HTR-8/SVneo (cell line): ENCODE data around the gene MXRA7.
"Not testable (repeated sequence)": the region's sequence is repeated elsewhere in the genome, so short reads cannot be mapped to it uniquely, and the experiment has no call there.

Experiments
- DNase-seq: peaks from one replicate; pipeline ENCODE4 v3.0.0; 2011; ENCODE audit warnings: low spot score, mixed read lengths; ENCODE audit not compliant: insufficient read length
- FAIRE-seq: peaks from 2 replicates; lab custom pipeline; 2011; peaks lifted over from hg19 to GRCh38; lab: Jason Lieb, UNC

MXRA7 gene

DNA sequence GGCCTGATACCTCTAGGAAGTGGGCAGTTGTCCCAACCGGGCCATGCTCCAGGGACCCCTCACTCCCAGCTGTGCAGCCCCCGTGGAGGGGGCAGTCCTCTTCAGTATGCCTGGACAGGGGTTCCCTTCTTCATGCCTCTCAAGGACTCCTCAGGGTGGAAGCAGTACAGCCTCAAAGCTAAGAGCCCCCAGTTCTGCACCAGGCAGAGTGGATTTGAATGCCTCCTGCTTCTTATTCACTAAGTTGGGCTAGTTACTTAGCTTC is 43.3 kb downstream of the MXRA7 start:
- FAIRE-seq (no peak), DNase-seq (no peak)

DNA sequence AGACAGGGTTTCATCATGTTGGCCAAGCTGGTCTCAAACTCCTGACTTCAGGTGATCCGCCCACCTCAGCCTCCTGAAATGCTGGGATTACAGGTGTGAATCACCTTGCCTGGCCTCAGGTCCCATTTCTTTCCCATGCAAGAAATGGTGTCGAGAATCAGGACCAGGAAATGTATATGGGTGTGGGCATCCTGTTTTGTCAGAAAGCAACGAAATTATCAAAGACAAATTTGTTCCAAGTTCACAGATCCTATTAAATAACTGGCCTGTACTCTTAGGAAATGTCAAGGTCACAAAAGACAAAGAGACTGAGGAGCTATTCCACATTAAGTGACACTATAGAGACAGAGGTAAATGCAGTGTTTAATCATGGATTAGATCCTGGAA is 50.1 kb downstream of the MXRA7 start:
- DNase-seq (no peak), FAIRE-seq (no peak)

DNA sequence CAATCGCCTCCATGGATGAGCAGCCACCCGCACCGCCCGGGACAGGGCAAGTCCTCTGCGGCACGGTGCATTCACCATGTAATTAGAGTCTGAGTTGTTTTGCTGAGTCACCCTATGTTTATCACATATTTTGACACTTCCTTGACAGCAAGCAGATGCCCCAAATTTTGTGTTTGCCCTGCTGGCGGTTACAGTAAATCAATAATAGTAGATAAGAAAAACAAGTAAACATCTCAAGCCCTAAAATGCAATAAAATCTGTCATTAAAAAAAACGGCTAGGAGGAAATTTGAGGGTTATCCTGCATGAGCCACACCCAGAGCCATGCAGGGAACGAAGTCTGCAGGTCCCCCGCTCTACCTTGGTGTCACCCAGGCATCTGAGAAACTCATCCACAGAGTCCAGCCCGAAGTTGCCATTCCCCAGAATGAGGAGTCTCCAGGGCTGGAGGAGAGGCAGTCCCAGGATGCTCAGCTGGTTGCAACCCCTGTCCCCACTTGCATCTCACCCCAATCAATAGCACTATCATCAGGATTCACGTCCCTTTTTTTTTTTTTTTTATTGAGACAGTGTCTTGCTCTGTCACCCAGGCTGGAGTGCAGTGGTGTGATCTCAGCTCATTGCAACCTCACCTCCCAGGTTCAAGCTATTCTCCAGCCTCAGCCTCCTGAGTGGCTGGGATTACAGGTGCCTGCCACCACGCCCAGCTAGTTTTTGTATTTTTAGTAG is 50.7 kb downstream of the MXRA7 start:
- FAIRE-seq: no peak
- no peak for DNase-seq

DNA sequence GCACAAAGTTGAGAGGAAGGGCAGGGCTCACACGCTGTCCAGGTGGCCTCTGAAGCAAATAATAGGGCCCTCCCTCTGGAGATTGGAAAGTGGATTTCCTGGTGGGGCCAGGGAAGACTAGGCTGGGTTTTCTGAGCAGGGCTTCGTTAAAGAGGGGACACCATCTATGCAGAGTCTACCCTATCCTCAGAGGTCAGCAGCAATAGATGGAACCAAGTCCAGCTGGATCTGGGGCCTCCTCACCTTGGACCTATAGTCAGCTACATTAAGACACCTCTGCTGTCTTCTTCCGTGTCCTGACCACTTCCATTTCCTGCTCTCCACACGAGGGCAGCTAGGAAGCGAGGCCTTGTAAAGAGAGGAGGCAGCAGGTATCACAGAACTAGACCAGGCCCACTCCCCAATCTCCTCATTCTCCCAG is 52.5 kb downstream of the MXRA7 start:
- FAIRE-seq (no peak), DNase-seq (no peak)

DNA sequence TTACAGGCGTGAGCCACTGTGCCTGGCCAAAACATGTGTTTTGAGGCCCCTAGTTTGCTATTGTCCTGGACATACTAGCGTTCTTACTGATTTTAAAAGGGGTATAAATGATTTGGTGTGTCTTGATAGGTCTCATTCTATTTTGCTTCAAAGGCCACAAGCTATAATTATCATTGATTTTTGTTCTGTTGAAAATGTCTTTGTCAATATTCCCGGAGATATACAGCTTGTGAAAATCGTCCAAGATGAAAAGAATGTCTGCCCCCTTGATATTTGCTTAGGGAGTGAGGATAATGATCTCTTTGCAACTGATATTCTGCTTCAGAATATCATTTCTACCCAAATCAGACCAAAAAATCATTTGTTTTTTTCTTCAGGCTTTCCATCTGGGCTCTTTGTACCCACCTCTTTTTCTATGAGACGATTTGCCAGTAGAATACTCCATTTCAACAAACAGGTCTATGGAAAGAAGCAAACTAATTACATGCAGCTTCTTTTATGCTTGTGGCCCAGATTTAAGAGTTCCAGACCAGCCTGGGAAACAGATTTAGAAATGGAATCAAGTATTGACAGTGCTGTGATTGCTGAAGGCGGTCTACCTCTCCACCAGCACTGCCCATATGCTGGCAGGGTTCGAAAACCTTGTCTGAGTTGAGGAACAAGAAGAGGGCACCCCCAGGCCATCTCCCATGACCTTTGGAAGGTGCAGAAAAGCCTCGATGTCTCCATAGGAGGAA is 53.1 kb downstream of the MXRA7 start:
- no peak for FAIRE-seq
- DNase-seq: no peak

DNA sequence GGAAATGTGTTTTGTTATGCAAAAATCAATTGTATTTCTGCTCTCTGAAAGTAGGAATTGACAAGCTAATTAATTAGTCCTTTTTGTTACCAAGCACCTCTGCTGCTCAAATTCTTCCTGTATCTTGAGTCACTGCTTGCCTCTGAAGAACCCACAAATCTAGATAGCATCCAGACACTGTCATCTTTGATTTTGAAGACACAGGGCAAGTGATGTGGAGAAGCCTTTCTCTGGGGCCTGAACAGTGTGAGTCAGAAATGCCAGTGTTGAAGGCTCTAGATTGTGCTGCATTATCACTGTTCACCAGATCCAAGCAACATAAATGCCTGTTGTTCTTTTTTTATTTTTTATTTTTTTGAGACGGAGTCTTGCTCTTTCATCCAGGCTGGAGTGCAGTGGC is 56.4 kb downstream of the MXRA7 start:
- DNase-seq (no peak), FAIRE-seq (no peak)

DNA sequence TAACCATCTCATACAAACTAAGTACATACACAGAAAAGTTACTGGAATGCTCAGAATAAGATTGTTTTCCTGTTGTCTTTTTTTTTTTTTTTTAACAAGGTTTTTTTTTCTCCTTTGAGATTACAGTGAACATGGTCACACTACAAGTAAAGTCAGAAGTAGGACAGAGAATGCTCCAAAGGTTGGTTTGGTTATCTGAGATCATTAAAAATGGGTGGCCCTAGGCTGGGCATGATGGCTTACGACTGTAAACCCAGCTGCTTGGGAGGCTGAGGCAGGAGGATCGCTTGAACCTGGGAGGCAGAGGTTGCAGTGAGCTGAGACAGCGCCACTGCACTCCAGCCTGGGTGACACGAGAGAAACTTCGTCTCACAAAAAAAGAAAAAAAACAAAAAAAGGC is 60.3 kb downstream of the MXRA7 start:
- no peak for DNase-seq
- FAIRE-seq: no peak

DNA sequence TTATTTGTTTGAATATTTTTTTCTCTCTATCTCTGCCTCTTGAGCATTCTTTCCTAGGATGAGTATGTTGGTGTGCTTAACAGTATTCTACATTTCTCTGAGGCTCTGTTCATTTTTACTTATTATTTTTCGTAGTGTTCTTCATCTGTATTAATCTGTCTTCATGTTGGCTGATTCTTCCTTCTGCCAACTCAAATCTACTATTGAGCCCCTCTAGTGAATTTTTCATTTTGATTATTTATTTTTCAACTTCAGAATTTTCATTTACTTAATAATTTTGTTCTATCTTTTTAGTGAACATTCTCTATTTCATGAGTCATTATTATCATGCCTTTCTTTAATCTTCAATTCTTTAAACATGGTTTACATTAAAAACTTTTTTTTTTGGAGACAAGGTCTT is 64.1 kb downstream of the MXRA7 start:
- FAIRE-seq (no peak), DNase-seq (no peak)

DNA sequence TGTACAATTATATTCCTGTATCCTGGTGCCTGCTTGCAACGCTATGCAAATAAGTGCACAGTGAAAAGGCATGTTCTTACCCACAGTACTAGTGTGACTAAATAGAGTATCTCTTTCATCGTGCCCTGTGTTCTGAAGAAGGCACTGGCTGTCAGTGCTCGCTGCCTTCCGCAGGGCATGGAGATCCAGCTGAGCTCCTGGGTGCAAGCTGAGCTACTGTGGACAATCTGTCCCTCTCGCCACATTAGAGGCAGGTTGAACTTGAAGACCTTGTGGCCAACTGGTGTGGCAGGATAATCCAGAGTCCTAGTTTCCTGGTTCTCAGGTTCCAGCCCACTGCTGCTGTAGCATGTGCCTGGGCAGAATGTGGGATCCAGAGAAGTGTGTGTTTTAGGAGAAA is 65.3 kb downstream of the MXRA7 start:
- no peak for FAIRE-seq
- DNase-seq: no peak

DNA sequence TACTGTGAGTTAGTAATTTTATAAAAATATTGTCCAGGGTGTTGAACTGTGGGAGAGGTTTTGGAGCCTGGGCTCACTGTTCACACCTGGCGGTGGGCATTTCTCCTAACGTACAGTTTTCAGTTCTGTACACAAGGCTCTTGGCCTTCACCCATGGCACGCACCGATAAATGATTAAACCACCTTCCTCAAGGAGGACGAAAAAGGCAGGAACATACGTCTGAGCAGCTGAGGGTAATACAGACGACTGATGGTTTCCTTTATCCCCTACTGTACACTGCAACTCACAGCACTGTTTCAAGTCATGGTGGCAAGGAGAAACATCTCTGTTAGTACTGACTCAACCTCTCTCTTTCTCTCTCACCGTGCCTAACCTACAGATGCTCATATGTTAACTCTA is 65.8 kb downstream of the MXRA7 start:
- no peak for FAIRE-seq
- no peak for DNase-seq

DNA sequence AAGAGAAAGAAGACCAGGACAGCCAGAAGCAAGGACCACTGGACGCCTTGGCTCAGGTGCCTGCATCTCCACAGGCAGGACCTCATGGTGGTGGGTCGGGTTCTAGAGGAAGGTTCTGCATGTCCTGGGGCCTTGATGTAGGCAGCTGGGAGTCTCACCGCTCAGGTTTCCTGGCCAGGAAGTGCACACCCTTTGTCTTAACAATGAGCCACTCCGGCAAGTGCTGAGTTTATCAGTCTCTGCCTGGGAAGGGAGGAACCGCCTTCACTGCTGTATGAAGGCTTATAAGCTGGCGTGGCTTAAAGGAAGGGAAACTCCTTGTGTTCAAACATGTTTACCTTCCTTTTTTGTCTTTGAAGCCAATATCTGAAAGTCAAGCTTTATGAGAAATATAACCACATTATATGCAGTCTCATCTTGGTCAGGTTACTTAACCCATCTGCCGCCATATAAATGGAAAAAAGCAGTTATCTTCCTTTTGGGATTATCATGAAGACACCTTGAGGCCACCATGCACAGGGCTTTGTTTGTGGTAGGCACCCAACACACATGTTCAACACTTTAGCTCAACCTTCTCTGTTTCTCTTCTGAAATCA is 67.1 kb downstream of the MXRA7 start, which contains the start of gene ST6GALNAC1:
ST6GALNAC1 (minus strand) TSS at position 205 of the 596 bp plus-strand sequence; CDS start at position 86, 119 bp downstream.
- FAIRE-seq: no peak
- DNase-seq: no peak

DNA sequence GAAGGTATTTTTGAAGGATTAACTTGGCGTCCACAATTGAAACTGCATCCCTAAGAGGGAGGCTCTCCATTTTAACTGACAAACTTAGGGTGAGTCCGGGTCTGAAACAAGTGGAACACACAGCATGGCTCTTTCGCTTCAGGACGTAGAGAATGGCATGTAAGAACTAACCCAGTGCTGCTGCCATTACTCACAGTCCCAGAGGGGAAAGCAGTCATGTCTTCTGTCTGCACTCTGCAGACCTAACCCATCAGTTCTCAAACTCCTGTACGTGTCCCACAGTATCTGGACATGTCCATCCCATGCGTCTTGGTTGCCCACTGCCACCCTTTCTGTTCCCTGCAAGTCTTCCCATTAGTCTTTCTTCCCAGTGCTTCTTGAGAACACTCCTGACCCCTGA is 67.8 kb downstream of the MXRA7 start:
- no peak for FAIRE-seq
- DNase-seq: no peak

DNA sequence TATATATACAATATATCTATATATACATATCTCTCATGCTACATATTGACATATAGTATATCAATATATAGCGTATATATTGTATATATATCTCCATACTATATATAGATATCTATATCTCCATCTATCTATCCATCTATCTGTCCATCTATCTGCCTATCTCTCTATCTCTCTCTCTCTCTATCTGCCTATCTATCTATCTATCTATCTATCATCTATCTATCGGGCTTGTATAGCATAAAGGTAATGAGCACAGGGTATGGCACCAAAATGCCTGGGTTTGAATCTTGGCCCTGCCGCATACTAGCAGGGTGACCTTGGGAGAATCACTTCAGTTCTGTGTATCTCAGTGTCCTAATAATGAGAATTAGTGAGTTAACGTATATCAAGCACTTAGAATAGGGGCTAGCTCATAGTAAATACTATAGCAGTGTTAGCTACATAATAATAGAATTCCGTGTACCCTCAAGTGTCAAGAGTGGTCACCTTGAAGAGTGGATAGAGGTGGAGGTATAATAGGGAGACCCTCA is 68.7 kb downstream of the MXRA7 start:
- FAIRE-seq: no peak
- DNase-seq: no peak

DNA sequence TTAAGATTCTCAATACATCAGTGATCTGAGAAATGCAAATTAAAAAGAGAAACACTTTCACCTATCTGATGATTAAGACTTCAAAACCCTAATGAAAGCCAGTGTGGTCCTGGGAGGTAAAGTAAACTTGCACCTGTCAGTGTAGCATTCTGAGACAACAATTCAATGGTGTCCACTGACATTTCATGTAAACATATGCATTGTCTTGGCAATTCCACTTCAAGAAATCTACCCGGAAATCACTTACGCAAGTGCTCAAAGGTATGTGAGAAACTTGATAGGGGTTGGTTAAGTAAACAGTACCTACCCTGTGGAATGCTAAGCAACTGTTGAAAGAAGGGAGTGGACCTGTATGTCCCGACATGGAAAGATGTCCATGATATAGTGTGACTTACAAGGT is 69.3 kb downstream of the MXRA7 start:
- DNase-seq: no peak
- FAIRE-seq: no peak

DNA sequence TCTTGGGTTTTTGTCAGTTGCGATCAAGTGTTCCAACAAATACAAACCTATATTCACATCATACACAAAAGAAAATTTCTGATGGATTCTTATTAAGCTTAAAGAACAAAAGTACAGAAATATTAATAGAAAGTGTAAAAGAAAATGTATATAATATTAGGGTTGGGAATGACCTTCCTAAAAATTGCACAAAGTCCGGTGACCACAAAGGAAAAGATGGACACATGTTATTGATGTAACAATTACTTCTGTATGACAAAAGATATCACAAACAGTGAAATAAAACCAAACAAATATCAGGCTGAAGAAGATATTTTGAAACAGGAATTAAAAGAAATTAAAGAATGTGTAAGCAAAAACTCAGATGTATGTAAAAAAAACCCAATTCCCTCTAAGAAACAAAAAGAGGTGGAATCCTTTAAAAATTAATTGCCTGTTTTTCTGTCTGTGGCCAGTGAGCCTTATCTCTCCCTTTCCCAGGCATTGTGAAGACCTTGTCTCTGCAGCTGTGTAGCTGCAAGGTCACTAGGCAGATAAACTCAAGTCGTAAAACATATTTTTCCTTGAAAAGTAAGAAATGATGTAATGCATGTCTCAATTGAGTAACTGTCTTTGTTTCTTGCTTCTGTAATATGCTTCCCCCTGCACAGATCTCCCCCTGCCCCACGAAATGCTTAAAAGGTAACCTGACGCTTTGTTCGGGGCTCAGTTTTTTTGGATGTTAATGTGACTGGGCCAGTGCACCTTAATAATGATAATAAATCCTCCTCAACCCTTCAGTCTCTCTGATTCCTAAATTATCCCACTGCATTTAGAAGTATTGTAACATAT is 70.0 kb downstream of the MXRA7 start:
- no peak for DNase-seq

DNA sequence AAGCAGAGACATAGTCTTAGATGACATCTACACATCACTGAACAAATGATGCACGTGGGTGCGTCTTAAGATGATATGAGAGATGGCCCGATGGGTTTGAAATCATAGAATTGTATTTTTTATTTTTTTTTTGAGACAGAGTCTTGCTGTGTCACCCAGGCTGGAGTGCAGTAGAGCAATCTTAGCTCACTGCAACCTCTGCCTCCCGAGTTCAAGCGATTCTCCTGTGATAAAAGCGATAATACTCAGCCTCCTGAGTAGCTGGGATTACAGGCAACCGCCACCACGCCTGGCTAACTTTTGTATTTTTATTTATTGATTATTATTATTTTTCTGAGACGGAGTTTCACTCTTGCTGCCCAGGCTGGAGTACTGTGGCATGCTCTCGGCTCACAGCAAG is 72.5 kb downstream of the MXRA7 start:
- DNase-seq: no peak
- no peak for FAIRE-seq

More for the DNA sequence above, 70.0 kb downstream of the MXRA7 start:
- no peak for FAIRE-seq

DNA sequence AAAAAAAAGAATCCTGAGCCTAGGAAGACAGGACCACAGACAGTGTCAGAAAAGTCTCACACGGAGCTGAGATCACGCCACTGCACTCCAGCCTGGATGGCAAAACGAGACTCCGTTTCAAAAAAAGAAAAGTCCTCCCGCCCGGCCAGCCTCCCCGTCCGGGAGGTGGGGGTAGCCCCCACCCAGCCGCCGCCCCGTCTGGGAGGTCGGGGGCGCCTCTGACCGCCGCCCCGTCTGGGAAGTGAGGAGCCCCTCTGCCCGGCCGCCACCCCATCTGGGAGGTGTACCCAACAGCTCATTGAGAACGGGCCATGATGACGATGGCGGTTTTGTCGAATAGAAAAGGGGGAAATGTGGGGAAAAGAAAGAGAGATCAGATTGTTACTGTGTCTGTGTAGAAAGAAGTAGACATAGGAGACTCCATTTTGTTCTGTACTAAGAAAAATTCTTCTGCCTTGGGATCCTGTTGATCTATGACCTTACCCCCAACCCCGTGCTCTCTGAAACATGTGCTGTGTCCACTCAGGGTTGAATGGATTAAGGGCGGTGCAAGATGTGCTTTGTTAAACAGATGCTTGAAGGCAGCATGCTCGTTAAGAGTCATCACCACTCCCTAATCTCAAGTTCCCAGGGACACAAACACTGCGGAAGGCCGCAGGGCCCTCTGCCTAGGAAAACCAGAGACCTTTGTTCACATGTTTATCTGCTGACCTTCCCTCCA is 74.1 kb downstream of the MXRA7 start:
- not testable (repeated sequence) for FAIRE-seq, DNase-seq

DNA sequence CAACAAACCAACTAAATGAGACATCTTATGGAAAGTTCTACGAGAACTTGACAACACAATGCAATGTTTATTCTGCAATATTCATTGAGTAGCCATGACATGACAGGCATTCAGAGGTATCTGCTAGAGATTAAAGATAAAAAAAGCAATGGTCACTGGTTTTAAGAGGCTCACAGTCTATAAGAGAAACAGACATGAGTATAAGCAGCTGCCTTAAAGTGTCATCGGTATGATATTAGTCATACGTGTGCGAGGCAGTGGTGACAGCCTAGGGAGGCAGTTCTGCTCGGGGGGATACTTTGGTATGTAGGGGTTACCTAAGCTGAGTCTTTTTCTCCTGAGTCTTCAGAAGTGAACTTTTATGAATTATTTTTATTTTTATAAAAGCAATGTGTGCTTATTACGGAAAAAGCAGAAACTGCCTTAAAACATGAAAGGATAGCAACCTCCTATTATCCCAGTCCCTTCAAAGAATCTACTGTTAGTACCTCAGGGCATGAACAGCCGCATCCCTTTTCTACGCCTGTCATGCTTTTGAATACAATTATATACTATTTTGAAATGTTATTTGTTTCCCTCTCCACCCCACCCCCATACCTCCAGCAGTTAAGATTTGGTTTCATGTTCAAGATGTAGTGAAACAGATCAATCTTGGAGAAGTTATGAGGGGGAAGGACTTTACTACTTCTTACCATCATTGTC is 75.0 kb downstream of the MXRA7 start:
- FAIRE-seq (no peak), DNase-seq (peak; percentile 66)

DNA sequence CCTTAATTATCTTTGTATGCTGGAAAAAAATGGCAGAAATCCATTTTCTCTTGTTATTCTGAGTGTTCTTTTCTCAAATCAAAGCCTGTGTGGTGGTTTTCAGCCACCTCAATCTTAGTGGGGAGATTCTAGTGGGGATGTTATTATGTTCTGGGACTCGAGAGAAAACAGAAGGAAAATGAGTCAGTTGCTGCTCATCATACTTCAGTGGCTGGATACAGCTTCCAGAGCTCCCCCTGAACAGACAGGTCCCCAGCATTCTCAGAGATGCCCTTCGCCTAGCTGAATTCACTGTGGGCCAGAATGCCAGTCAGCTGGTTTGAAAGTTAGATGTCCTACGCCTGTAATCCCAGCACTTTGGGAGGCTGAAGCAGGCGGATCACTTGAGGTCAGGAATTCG is 75.7 kb downstream of the MXRA7 start:
- no peak for FAIRE-seq
- no peak for DNase-seq
